PC-3 (cell line): ENCODE results near the gene CD44.

Source experiments
- EZH2 ChIP-seq: fragments of 300-600 bp; sonication (generic); IDR thresholded peaks from one replicate; pipeline ENCODE4 v1.6.1; 2017; ENCODE audit warnings: antibody characterized with exemption, mild to moderate bottlenecking, low read length; ENCODE audit not compliant: unreplicated experiment
- EZH2phosphoT487 ChIP-seq: fragments of 300-600 bp; sonication (generic); IDR thresholded peaks from 2 replicates; pipeline ENCODE4 v1.6.1; 2018; ENCODE audit warnings: mild to moderate bottlenecking, antibody characterized with exemption, low read length, borderline replicate concordance
- TF ChIP-seq, protein P1 (sequence below): fragments of 300-600 bp; sonication (generic); conservative IDR thresholded peaks from 2 replicates; pipeline ENCODE4 v1.5.1; 2017; ENCODE audit warnings: antibody characterized with exemption, low read depth, mild to moderate bottlenecking, low read length

DNA sequence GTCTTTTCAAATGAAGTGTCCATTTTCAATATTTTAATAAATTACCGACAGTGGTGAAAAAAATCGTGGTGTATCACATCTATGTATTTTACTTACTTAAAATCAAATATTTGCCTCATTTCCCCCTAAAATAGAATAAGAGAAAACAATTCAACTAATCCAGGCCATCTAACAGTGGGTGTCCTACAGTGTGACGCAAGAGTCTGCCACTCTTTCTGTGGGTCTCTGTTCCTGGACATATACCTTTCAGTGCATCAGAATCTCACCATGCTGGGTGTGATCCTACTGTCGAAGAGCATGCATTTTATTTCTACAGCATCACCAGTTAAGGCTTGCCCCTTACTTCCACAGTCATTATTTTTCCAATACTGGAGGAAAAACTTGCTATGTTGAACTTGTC lies 111.2 kb downstream of the CD44 start:
- TF ChIP-seq EZH2 (no peak), EZH2phosphoT487 (no peak)
- TF ChIP-seq, protein P1, sequence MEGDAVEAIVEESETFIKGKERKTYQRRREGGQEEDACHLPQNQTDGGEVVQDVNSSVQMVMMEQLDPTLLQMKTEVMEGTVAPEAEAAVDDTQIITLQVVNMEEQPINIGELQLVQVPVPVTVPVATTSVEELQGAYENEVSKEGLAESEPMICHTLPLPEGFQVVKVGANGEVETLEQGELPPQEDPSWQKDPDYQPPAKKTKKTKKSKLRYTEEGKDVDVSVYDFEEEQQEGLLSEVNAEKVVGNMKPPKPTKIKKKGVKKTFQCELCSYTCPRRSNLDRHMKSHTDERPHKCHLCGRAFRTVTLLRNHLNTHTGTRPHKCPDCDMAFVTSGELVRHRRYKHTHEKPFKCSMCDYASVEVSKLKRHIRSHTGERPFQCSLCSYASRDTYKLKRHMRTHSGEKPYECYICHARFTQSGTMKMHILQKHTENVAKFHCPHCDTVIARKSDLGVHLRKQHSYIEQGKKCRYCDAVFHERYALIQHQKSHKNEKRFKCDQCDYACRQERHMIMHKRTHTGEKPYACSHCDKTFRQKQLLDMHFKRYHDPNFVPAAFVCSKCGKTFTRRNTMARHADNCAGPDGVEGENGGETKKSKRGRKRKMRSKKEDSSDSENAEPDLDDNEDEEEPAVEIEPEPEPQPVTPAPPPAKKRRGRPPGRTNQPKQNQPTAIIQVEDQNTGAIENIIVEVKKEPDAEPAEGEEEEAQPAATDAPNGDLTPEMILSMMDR = no peak
